ENCODE data around the gene RSBN1L. TPM values are rescaled to one million over a fixed set of nuclear protein-coding genes. Genes with fewer than 3 reads are reported as not detected.
A peak's percentile ranks its signal among the peaks of the same experiment; 100 is the strongest.

The RSBN1L gene
- total RNA-seq, 1 donor from 2014 or later: 12.6 TPM

- peaks cover 9% of the 10 kb centered on the region for H3K36me3 Mint-ChIP-seq (ENCODE audit: low read depth, unreplicated experiment)
- Histone ChIP-seq H3K9ac (ENCODE audit: low read length) (no peak overlapping the region), H3K27me3 (ENCODE audit: insufficient read depth, low read length) (no peaks in the 10 kb centered on the region), H2AFZ (ENCODE audit: low read depth, low read length) (no peak overlapping the region), H3K4me1 (ENCODE audit: insufficient read depth, low read length) (no peaks in the 10 kb centered on the region), H4K20me1 (ENCODE audit: insufficient read depth, low read length) (peaks cover 34% of the 10 kb centered on the region), H3K27ac (ENCODE audit: low read depth, low read length) (no peak overlapping the region), H3K9me3 (ENCODE audit: insufficient read depth, low read depth, low read length) (no peaks in the 10 kb centered on the region), H3K79me2 (ENCODE audit: insufficient read depth, low read length) (peaks cover 17% of the 10 kb centered on the region), H3K36me3 (ENCODE audit: insufficient read depth, low read length) (peaks cover 3% of the 10 kb centered on the region), H3K4me3 (ENCODE audit: insufficient read depth, low read depth, low read length) (no peak overlapping the region), H3K4me2 (ENCODE audit: low read length) (no peak overlapping the region)
- no peaks in the 10 kb centered on the region for H3K27me3 Mint-ChIP-seq (ENCODE audit: low read depth, unreplicated experiment)
- peak; percentile 48 for DNase-seq (ENCODE audit: low read depth)
- TF ChIP-seq, protein P1, sequence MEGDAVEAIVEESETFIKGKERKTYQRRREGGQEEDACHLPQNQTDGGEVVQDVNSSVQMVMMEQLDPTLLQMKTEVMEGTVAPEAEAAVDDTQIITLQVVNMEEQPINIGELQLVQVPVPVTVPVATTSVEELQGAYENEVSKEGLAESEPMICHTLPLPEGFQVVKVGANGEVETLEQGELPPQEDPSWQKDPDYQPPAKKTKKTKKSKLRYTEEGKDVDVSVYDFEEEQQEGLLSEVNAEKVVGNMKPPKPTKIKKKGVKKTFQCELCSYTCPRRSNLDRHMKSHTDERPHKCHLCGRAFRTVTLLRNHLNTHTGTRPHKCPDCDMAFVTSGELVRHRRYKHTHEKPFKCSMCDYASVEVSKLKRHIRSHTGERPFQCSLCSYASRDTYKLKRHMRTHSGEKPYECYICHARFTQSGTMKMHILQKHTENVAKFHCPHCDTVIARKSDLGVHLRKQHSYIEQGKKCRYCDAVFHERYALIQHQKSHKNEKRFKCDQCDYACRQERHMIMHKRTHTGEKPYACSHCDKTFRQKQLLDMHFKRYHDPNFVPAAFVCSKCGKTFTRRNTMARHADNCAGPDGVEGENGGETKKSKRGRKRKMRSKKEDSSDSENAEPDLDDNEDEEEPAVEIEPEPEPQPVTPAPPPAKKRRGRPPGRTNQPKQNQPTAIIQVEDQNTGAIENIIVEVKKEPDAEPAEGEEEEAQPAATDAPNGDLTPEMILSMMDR (IDR thresholded peaks at IDR 0.05; ENCODE audit: insufficient read depth, low read depth, low read length): no peak
- TF ChIP-seq EZH2 (IDR thresholded peaks at IDR 0.05; ENCODE audit: insufficient read depth, low read length): no peak
- no peak overlapping the region for H3K27ac Mint-ChIP-seq (ENCODE audit: unreplicated experiment)
- H3K9me3 Mint-ChIP-seq (ENCODE audit: unreplicated experiment): no peaks in the 10 kb centered on the region
- H3K4me3 Mint-ChIP-seq (ENCODE audit: unreplicated experiment): peak overlapping the region; percentile 11
- FAIRE-seq: no peak
- H3K4me1 Mint-ChIP-seq (ENCODE audit: low read depth, unreplicated experiment): peaks cover 26% of the 10 kb centered on the region
Measured at GRCh38 chr7:77687100-77687746, 9.0 kb upstream of the RSBN1L start.

- no peak for TF ChIP-seq EZH2 (IDR thresholded peaks at IDR 0.05; ENCODE audit: insufficient read depth, low read length)
- TF ChIP-seq, protein P1 (IDR thresholded peaks at IDR 0.05; ENCODE audit: insufficient read depth, low read depth, low read length): no peak
- no peak overlapping the region for H3K27ac ChIP-seq (ENCODE audit: low read depth, low read length)
- no peaks in the 10 kb centered on the region for H3K9me3 ChIP-seq (ENCODE audit: insufficient read depth, low read depth, low read length)
- H3K79me2 ChIP-seq (ENCODE audit: insufficient read depth, low read length): peaks cover 20% of the 10 kb centered on the region
- no peaks in the 10 kb centered on the region for H3K9me3 Mint-ChIP-seq (ENCODE audit: unreplicated experiment)
- H4K20me1 ChIP-seq (ENCODE audit: insufficient read depth, low read length): peaks cover 34% of the 10 kb centered on the region
- H3K9ac ChIP-seq (ENCODE audit: low read length): no peak overlapping the region
- H3K36me3 ChIP-seq (ENCODE audit: insufficient read depth, low read length): peaks cover 1% of the 10 kb centered on the region
- no peak overlapping the region for H3K4me3 ChIP-seq (ENCODE audit: insufficient read depth, low read depth, low read length)
- H3K27me3 ChIP-seq (ENCODE audit: insufficient read depth, low read length): no peaks in the 10 kb centered on the region
- DNase-seq (ENCODE audit: low read depth) (no peak), FAIRE-seq (no peak)
- no peak overlapping the region for H3K4me2 ChIP-seq (ENCODE audit: low read length)
- H3K27ac Mint-ChIP-seq (ENCODE audit: unreplicated experiment): no peak overlapping the region
- peaks cover 28% of the 10 kb centered on the region for H3K4me1 Mint-ChIP-seq (ENCODE audit: low read depth, unreplicated experiment)
- no peaks in the 10 kb centered on the region for H3K27me3 Mint-ChIP-seq (ENCODE audit: low read depth, unreplicated experiment)
- H3K4me3 Mint-ChIP-seq (ENCODE audit: unreplicated experiment): no peak overlapping the region
- H3K36me3 Mint-ChIP-seq (ENCODE audit: low read depth, unreplicated experiment): peaks cover 4% of the 10 kb centered on the region
- H3K4me1 ChIP-seq (ENCODE audit: insufficient read depth, low read length): no peaks in the 10 kb centered on the region
- no peak overlapping the region for H2AFZ ChIP-seq (ENCODE audit: low read depth, low read length)
Measured at GRCh38 chr7:77687747-77688144, 8.5 kb upstream of the RSBN1L start.

GRCh38 chr7:77690289-77690688 is 6.0 kb upstream of the RSBN1L start:
- Histone ChIP-seq H3K4me3 (ENCODE audit: insufficient read depth, low read depth, low read length) (no peak overlapping the region), H3K9me3 (ENCODE audit: insufficient read depth, low read depth, low read length) (no peaks in the 10 kb centered on the region), H3K79me2 (ENCODE audit: insufficient read depth, low read length) (peaks cover 39% of the 10 kb centered on the region), H3K4me1 (ENCODE audit: insufficient read depth, low read length) (no peaks in the 10 kb centered on the region), H3K27me3 (ENCODE audit: insufficient read depth, low read length) (no peaks in the 10 kb centered on the region), H3K9ac (ENCODE audit: low read length) (no peak overlapping the region), H2AFZ (ENCODE audit: low read depth, low read length) (no peak overlapping the region), H3K27ac (ENCODE audit: low read depth, low read length) (no peak overlapping the region), H4K20me1 (ENCODE audit: insufficient read depth, low read length) (peaks cover 38% of the 10 kb centered on the region), H3K36me3 (ENCODE audit: insufficient read depth, low read length) (no peaks in the 10 kb centered on the region), H3K4me2 (ENCODE audit: low read length) (no peak overlapping the region)
- no peak overlapping the region for H3K4me3 Mint-ChIP-seq (ENCODE audit: unreplicated experiment)
- no peak overlapping the region for H3K27ac Mint-ChIP-seq (ENCODE audit: unreplicated experiment)
- H3K4me1 Mint-ChIP-seq (ENCODE audit: low read depth, unreplicated experiment): peaks cover 30% of the 10 kb centered on the region
- no peak for FAIRE-seq
- no peaks in the 10 kb centered on the region for H3K9me3 Mint-ChIP-seq (ENCODE audit: unreplicated experiment)
- H3K27me3 Mint-ChIP-seq (ENCODE audit: low read depth, unreplicated experiment): no peaks in the 10 kb centered on the region
- no peak for TF ChIP-seq EZH2 (IDR thresholded peaks at IDR 0.05; ENCODE audit: insufficient read depth, low read length)
- TF ChIP-seq, protein P1 (IDR thresholded peaks at IDR 0.05; ENCODE audit: insufficient read depth, low read depth, low read length): no peak
- H3K36me3 Mint-ChIP-seq (ENCODE audit: low read depth, unreplicated experiment): peaks cover 4% of the 10 kb centered on the region
- no peak for DNase-seq (ENCODE audit: low read depth)

All from astrocyte (in vitro differentiated cells and primary cell).